ENCODE data around the gene SYT2. TPM values are rescaled to one million over a fixed set of nuclear protein-coding genes. Genes with fewer than 3 reads are reported as not detected.

SYT2 gene
- total RNA-seq, 4 donors from 2014 or later = 0.11 to 0.19 TPM; not detected in 2

DNA sequence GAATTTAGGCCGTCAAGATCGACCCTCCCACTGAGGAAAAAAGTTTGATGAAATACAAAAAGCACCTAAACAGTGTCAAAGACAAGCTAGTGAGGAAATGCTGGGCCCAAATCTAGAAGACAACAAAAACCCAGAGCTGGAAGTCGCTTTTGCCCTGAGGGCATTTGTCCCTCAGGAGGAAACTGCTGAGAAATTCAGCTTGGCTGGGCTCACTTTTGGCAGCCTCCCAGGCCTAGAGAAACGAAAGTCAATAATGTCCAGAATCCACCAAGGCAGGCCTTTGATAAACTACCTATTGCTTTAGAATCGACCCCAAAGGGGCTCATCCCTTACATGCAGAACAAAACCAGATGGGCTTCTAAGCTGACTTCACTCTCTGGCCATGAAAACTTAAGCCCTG lies 38.9 kb downstream of the SYT2 start:
- Histone ChIP-seq H3K4me3 (no peak overlapping the region), H3K36me3 (no peaks in the 10 kb centered on the region), H3K4me1 (no peaks in the 10 kb centered on the region), H3K27me3 (peaks cover 0 to 6% (median 0%) of the 10 kb centered on the region in 4 donors), H3K9me3 (no peaks in the 10 kb centered on the region), H3K27ac (replicated peaks in 1 of 4) (no peak overlapping the region)
- intact Hi-C loops (cut with DNase I) = no loop called here
- TF ChIP-seq EP300 (IDR thresholded peaks at IDR 0.05) (no peak), POLR2AphosphoS5 (IDR thresholded peaks at IDR 0.05) (no peak), POLR2A (IDR thresholded peaks at IDR 0.05; ENCODE audit: low read depth) (no peak)
- TF ChIP-seq, protein P1, sequence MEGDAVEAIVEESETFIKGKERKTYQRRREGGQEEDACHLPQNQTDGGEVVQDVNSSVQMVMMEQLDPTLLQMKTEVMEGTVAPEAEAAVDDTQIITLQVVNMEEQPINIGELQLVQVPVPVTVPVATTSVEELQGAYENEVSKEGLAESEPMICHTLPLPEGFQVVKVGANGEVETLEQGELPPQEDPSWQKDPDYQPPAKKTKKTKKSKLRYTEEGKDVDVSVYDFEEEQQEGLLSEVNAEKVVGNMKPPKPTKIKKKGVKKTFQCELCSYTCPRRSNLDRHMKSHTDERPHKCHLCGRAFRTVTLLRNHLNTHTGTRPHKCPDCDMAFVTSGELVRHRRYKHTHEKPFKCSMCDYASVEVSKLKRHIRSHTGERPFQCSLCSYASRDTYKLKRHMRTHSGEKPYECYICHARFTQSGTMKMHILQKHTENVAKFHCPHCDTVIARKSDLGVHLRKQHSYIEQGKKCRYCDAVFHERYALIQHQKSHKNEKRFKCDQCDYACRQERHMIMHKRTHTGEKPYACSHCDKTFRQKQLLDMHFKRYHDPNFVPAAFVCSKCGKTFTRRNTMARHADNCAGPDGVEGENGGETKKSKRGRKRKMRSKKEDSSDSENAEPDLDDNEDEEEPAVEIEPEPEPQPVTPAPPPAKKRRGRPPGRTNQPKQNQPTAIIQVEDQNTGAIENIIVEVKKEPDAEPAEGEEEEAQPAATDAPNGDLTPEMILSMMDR (IDR thresholded peaks at IDR 0.05) = no peak
- DNase-seq (ENCODE audit: extremely low spot score) = no peak
- 53% methylated on average over 5 of the region's 5 CpGs for WGBS

DNA sequence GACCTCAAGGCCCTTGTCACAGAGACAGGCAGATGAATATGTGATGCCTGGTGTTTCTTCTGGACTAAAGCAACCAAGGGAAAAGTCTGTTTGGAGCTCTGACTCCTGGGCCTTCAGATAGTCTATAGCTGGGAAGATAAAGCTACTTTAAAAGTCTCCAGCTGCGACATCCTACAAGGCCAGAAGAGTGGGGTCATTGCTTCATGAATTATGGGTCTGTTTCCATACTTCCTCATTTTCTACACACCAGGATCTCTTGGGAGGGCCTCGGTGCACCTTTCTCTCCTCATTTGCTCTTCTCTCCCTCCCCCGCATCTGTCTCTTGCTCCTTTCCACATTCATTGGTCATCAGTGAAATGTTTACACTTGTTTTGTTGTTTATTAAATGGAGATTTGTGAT lies 44.8 kb downstream of the SYT2 start:
- intact Hi-C loops (cut with DNase I) = no loop called here
- Histone ChIP-seq H3K36me3 (no peaks in the 10 kb centered on the region), H3K9me3 (no peaks in the 10 kb centered on the region), H3K27me3 (peaks cover 0 to 39% (median 0%) of the 10 kb centered on the region in 4 donors), H3K4me3 (no peak overlapping the region), H3K27ac (replicated peaks in 1 of 4) (no peak overlapping the region), H3K4me1 (no peaks in the 10 kb centered on the region)
- no peak for DNase-seq (ENCODE audit: extremely low spot score)
- 79% methylated on average over 3 of the region's 3 CpGs for WGBS
- TF ChIP-seq POLR2A (IDR thresholded peaks at IDR 0.05; ENCODE audit: low read depth) = no peak
- no peak for TF ChIP-seq POLR2AphosphoS5 (IDR thresholded peaks at IDR 0.05)
- no peak for TF ChIP-seq EP300 (IDR thresholded peaks at IDR 0.05)
- TF ChIP-seq, protein P1 (IDR thresholded peaks at IDR 0.05) = no peak

DNA sequence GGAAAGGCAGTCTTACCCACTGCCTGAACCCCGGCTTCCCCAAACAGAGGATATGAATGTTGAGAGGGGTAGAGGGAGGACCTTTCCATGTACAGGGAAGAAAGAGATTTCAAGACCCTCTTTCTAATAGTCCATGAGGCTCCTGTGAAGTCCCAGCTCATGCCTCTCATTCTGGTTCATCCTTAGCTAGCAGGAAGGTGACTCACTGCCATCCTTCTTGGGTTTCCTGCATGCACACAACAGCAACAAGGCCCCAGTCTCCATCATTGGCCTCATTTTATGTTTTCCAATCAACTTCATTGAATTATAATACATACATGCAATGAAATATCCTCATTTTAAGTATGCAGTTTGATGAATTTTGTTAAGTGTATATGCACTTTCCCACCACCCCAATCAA lies 46.2 kb downstream of the SYT2 start:
- H3K4me1 ChIP-seq = no peaks in the 10 kb centered on the region
- H3K4me3 ChIP-seq = no peak overlapping the region
- no peak overlapping the region for H3K27ac ChIP-seq (replicated peaks in 1 of 4)
- no peak for DNase-seq (ENCODE audit: extremely low spot score)
- no peaks in the 10 kb centered on the region for H3K36me3 ChIP-seq
- WGBS = 42% methylated on average over 1 of the region's 1 CpG
- H3K9me3 ChIP-seq = no peaks in the 10 kb centered on the region
- TF ChIP-seq POLR2A (IDR thresholded peaks at IDR 0.05; ENCODE audit: low read depth) (no peak), EP300 (IDR thresholded peaks at IDR 0.05) (no peak), POLR2AphosphoS5 (IDR thresholded peaks at IDR 0.05) (no peak)
- TF ChIP-seq, protein P1 (IDR thresholded peaks at IDR 0.05) = no peak
- H3K27me3 ChIP-seq = peaks cover 0 to 50% (median 0%) of the 10 kb centered on the region in 4 donors
- intact Hi-C loops (cut with DNase I) = no loop called here

DNA sequence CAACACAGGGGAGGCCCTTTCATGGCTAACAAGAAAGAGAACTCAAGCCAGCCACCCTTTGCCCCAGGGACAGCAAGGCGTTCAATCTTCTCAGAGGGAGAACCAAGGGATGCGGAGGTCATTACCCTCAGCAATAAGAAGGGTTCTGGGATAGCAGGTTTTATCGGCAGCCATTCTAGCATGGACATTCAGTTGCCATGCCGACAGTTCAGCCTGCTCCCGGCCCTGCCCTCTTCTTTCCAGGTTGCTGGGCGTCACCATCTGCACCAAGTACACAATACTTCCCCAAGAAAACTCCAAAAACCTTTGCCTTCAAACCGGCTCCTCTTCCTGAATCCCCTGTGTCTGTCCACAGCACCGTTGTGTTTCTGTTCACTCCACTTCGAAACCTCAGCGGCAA lies 47.1 kb downstream of the SYT2 start:
- Histone ChIP-seq H3K4me1 (no peaks in the 10 kb centered on the region), H3K4me3 (no peak overlapping the region), H3K27ac (replicated peaks in 1 of 4) (no peak overlapping the region), H3K36me3 (no peaks in the 10 kb centered on the region), H3K9me3 (no peaks in the 10 kb centered on the region), H3K27me3 (peaks cover 0 to 56% (median 0%) of the 10 kb centered on the region in 4 donors)
- TF ChIP-seq POLR2AphosphoS5 (IDR thresholded peaks at IDR 0.05) = no peak
- no peak for TF ChIP-seq EP300 (IDR thresholded peaks at IDR 0.05)
- TF ChIP-seq POLR2A (IDR thresholded peaks at IDR 0.05; ENCODE audit: low read depth) = no peak
- TF ChIP-seq, protein P1 (IDR thresholded peaks at IDR 0.05) = no peak
- intact Hi-C loops (cut with DNase I) = no loop called here
- DNase-seq (ENCODE audit: extremely low spot score) = no peak
- 80% methylated on average over 10 of the region's 10 CpGs for WGBS

DNA sequence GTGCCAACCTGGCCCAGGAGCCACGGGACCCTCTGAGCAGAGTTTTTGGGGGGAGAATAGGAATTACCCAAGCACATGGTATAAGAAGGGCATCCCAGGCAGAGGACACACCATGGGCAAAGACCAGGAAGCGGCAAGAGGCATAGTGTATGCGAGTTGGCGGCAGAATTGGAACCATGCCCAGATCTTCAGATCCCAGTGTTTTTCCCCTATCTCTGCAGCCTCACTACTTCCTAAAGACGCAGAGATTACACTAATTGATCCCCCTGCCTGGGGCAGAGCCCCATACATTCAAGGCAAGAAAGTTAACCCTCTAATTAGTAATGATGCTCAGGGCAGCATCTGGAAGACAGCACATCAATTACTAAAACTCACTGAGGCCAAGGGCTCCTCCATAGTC lies 48.2 kb downstream of the SYT2 start:
- DNase-seq (ENCODE audit: extremely low spot score) = no peak
- Histone ChIP-seq H3K27me3 (peaks cover 0 to 66% (median 0%) of the 10 kb centered on the region in 4 donors), H3K27ac (replicated peaks in 1 of 4) (no peak overlapping the region), H3K4me1 (no peaks in the 10 kb centered on the region), H3K4me3 (no peak overlapping the region), H3K9me3 (no peaks in the 10 kb centered on the region), H3K36me3 (no peaks in the 10 kb centered on the region)
- TF ChIP-seq POLR2AphosphoS5 (IDR thresholded peaks at IDR 0.05) (no peak), POLR2A (IDR thresholded peaks at IDR 0.05; ENCODE audit: low read depth) (no peak), EP300 (IDR thresholded peaks at IDR 0.05) (no peak)
- TF ChIP-seq, protein P1 (IDR thresholded peaks at IDR 0.05) = no peak
- WGBS = 35% methylated on average over 5 of the region's 5 CpGs
- intact Hi-C loops (cut with DNase I) = no loop called here

Data from esophagus muscularis mucosa (tissue), 4 donors.